Uterus (tissue), 2 donors: ENCODE data around the gene ARFIP1.
"Not testable (repeated sequence)": the region's sequence is repeated elsewhere in the genome, so short reads cannot be mapped to it uniquely, and the experiment has no call there.

ENCODE experiments used
- POLR2A ChIP-seq, 2 donors: fragments of 450-650 bp; IDR thresholded peaks; one replicate each; pipeline ENCODE4 v1.6.1; 2016; ENCODE audit warnings: antibody characterized with exemption in 2 of 2, mild to moderate bottlenecking in 1 of 2, moderate library complexity in 1 of 2
- TF ChIP-seq, protein P1 (sequence below), 4 experiments: fragments of 200-600 bp in 2 of 4; fragments of 450-650 bp in 2 of 4; sonication (generic) in 2 of 4; IDR thresholded peaks; one replicate each; pipeline ENCODE4 v1.5.1; 2016 to 2019; ENCODE audit warnings: antibody characterized with exemption in 4 of 4, mild to moderate bottlenecking in 2 of 4, moderate library complexity in 1 of 4

- TF ChIP-seq, protein P1, sequence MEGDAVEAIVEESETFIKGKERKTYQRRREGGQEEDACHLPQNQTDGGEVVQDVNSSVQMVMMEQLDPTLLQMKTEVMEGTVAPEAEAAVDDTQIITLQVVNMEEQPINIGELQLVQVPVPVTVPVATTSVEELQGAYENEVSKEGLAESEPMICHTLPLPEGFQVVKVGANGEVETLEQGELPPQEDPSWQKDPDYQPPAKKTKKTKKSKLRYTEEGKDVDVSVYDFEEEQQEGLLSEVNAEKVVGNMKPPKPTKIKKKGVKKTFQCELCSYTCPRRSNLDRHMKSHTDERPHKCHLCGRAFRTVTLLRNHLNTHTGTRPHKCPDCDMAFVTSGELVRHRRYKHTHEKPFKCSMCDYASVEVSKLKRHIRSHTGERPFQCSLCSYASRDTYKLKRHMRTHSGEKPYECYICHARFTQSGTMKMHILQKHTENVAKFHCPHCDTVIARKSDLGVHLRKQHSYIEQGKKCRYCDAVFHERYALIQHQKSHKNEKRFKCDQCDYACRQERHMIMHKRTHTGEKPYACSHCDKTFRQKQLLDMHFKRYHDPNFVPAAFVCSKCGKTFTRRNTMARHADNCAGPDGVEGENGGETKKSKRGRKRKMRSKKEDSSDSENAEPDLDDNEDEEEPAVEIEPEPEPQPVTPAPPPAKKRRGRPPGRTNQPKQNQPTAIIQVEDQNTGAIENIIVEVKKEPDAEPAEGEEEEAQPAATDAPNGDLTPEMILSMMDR (IDR thresholded peaks at IDR 0.05): not testable (repeated sequence)
- not testable (repeated sequence) for TF ChIP-seq POLR2A (IDR thresholded peaks at IDR 0.05)
Measured at GRCh38 chr4:152866432-152866993, 86.8 kb downstream of the ARFIP1 start.
